GM19043 (cell line): ENCODE measurements around the gene CD300A.
A peak's percentile ranks its signal among the peaks of the same experiment; 100 is the strongest.
"Not testable (repeated sequence)": the region's sequence is repeated elsewhere in the genome, so short reads cannot be mapped to it uniquely, and the experiment has no call there.

Experiments used
- ATAC-seq: cut with Tn5 transposase; IDR thresholded peaks from one replicate; pipeline ENCODE4 v1.9.1; 2021; ENCODE audit warnings: low read depth; ENCODE audit not compliant: unreplicated experiment

Gene CD300A

DNA sequence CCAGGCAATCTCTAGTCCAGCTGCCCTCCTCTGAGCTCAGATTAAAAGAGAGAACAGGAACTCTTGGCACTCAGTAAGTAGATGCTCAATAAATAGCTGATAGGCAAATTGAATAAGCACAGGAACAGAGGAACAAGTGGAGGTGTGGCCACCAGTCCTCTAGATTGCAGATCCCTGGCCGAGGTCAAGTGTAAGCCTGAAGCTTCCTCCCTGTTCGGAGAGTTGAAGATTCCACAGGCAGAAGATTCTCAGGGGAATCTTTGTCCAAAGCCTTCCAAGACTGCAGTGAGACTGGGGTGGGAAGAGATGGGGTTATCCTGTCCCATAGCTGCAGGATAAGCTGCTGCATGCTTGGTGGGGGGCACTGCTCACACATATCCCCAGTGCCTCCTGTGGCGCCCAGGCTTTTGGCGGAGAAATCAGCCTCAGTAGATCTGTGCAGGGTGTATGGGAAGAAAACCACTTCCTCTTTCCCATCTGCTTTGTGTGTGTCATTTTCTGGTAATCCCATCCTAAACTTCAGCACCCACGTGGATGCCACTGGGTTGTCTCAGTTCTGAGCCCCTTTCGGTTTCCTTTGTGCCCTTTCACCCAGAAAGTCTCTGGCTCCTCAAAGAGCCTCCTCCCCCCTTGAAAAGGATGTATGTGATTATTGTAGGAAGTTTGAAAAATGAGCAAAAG, 12.1 kb downstream of the CD300A start:
- ATAC-seq = no peak

- no peak for ATAC-seq
Measured at GRCh38 chr17:74480290-74480689, 13.9 kb downstream of the CD300A start.

DNA sequence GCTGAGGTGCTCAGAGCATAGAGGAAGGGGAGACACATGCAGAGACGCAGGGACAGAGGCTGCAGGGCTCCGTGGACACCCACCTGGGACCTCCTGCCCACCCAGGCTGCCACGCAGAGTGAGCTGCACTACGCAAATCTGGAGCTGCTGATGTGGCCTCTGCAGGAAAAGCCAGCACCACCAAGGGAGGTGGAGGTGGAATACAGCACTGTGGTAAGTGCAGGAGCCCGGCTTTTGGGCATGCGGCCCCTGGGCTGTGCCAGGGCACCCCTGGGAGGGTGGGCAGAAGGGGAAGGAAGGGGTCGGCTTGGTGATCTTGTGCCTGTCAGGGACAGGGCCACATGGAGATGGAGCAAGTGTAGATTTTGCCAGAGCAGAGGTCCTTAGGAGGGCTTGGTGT, 15.2 kb downstream of the CD300A start:
- ATAC-seq = no peak

DNA sequence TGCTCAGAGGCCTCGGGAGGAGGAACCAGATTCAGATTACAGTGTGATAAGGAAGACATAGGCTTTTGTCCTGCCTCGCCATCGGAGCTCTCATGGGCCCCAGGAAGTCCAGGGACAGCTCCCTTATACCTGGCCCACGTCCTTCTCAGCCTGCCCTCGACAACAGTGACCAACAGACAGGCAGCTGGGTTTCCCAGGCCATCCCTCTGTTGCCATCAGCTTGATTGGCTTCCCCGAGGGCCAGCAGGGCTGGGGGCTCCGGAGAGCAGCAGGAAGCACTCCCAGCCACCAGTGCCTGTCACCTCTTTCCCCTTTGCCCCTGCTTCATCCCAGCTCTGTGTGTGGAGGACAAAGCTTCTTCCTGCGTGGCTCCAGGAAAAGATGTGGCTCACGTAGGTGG, 17.6 kb downstream of the CD300A start:
- no peak for ATAC-seq

- no peak for ATAC-seq
Measured at GRCh38 chr17:74485022-74485743, 18.7 kb downstream of the CD300A start.

- ATAC-seq = no peak
Measured at GRCh38 chr17:74485841-74486240, 19.4 kb downstream of the CD300A start.

DNA sequence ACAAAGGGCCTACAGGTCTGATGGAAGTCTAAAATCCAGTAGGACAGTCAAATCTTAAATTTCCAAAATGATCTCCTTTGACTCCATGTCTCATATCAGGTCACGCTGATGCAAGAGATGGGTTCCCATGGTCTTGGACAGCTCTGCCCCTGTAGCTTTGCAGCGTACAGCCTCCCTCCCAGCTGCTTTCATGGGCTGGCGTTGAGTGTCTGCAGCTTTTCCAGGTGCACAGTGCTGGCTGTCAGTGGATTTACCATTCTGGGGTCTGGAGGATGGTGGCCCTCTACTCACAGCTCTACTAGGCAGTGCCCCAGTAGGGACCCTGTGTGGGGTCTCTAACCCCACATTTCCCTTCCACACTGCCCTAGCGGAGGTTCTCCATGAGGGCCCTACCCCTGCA, 21.8 kb downstream of the CD300A start:
- not testable (repeated sequence) for ATAC-seq

DNA sequence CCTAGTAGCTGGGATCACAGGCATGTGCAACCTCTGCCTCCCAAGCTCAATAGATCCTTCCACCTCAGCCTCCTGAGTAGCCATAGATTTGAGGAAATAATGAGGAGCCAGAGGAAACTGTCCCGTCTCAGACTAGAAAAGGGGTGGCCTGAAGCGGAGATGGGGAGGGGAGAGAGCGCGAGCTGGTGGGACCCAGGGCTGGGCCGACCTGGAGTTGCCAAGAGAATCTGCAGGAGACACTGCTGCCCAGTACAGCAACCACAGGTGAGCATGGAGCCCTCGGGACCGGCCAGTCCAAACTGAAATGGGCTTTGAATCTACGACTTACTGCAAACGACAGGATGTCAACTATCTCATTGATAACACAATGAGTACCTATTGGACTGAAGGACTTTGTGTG, 24.3 kb downstream of the CD300A start:
- no peak for ATAC-seq

DNA sequence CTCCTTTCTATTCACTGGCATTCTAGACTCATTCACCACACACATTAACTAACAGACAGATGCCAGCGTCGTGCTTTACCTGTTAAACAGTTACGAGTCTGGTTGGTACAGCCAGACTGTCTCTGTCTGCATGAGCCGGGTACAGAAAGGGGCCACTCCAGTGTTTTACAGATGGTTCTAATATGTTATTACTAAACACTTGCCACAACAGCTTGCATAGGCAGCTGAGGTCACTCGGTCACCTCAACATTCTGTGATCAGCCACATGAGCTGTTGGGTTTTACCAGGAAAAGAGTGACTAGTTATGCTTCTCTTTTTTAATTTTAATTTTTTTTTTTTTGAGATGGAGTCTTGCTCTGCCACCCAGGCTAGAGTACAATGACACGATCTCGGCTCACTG, 25.2 kb downstream of the CD300A start:
- no peak for ATAC-seq

- ATAC-seq = no peak
Measured at GRCh38 chr17:74493331-74493833, 26.9 kb downstream of the CD300A start.

GRCh38 chr17:74497471-74497870, 31.0 kb downstream of the CD300A start:
- no peak for ATAC-seq

- ATAC-seq = no peak
Measured at GRCh38 chr17:74499992-74500391, 33.6 kb downstream of the CD300A start.

DNA sequence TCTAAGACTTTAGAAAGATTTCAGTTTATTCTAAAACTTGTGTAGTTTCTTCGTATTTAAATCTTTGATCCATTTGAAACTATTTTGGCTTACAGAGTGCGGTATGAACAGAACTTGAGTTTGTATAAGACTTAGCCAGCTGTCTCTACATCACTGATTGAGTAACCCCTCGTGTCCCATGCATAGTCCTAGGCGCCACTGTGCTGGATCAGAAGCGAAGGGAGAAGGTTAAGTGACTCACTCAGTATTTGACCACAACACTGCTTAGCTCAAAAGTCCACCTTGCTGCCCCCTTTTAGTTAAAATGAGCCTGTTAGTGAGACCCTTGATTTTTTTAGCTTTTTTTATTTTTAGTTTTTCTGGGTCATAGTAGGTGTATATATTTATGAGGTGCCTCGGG, 36.4 kb downstream of the CD300A start:
- no peak for ATAC-seq

DNA sequence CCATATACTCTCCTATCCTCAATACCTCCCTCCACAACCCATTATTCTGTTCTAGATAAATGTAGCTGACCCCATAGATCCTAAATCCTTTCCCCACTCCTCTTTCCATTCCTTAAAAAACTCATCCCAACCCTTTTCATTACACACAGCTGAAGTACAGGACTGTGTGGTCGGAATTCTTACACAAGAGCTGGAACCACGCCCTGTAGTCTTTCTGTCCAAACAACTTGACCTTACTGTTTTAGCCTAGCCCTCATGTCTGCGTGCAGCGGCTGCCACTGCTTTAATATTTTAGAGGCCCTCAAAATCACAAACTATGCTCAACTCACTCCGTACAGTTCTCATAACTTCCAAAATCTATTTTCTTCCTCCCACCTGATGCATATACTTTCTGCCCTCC, 37.5 kb downstream of the CD300A start:
- not testable (repeated sequence) for ATAC-seq

DNA sequence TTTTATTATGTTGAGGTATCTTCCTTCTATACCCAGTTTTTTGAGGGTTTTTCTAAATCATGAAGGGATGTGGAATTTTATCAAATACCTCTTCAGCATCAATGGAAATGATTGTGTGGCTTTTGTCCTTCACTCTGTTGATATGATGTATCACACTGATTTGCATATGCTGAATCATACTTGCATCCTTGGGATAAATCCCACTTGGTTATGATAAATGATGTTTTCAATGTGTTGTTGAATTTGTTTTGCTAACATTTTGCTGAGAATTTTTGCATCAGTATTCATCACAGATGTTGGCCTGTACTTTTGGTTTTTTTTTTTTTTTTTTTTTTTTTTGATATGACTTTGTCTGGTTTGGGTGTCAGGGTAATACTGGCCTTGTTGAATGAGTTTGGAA, 41.7 kb downstream of the CD300A start:
- no peak for ATAC-seq

DNA sequence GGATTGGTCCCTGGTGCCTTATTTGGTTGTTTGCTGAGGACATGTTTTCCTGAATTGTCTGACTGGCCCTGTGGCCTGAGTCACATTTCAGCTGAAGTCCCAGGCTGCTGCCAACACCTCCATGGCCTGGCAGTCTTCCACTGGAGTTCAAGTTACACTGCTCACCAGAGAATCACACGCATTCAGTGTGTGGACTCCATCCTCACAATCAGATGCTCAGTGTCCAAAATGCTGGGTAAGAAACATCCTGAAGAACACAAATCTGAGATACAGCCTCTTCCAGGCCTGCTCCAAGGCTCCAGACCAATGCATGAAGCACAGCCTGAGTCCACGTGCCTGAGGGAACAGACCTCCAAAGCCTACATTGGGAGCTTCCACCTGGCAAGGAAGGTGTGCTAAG, 45.6 kb downstream of the CD300A start:
- no peak for ATAC-seq

- ATAC-seq = peak; percentile 61
Measured at GRCh38 chr17:74512624-74513091, 46.2 kb downstream of the CD300A start.

- ATAC-seq = no peak
Measured at GRCh38 chr17:74513987-74514631, 47.7 kb downstream of the CD300A start.

- ATAC-seq = no peak
Measured at GRCh38 chr17:74514632-74515334, 48.3 kb downstream of the CD300A start.

DNA sequence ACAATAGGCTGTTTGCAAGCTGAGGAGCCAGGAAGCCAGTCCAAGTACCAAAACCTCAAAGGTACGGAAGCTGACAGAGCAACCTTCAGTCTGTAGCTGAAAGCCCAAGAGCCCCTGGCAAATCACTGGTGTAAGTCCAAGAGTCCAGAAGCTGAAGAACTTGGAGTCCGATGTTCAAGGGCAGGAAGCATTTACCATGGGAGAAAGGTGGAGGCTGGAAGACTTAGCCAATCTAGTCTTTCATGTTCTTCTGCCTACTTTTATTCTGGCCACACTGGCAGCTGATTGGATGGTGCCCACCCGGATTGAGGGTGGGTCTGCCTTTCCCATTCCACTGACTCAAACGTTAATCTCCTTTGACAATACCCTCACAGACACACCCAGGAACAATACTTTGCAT, 49.5 kb downstream of the CD300A start:
- ATAC-seq = no peak
